HL-60 (cell line): ENCODE data around the gene TMEM266.

Source experiments
- CTCF ChIP-seq: IDR thresholded peaks from one replicate; pipeline ENCODE4 v1.5.1; 2011; ENCODE audit warnings: low read length, control low read depth, inconsistent platforms; ENCODE audit not compliant: insufficient read depth
- GABPA ChIP-seq: IDR thresholded peaks from 2 replicates; pipeline ENCODE4 v1.6.1; 2012; ENCODE audit warnings: low read depth
- POLR2AphosphoS5 ChIP-seq: IDR thresholded peaks from 2 replicates; pipeline ENCODE4 v1.6.1; 2012; ENCODE audit warnings: low read depth
- REST ChIP-seq: IDR thresholded peaks from 2 replicates; pipeline ENCODE4 v1.6.1; 2012; ENCODE audit warnings: low read depth; ENCODE audit not compliant: insufficient replicate concordance
- SPI1 ChIP-seq: IDR thresholded peaks from 2 replicates; pipeline ENCODE4 v1.6.1; 2012; ENCODE audit warnings: low read depth, mild to moderate bottlenecking, borderline replicate concordance

GRCh38 chr15:76180321-76180720 is 120.5 kb downstream of the TMEM266 start:
- TF ChIP-seq CTCF (no peak), REST (no peak), POLR2AphosphoS5 (no peak), GABPA (no peak), SPI1 (no peak)
